ENCODE results near the gene GLRA1. TPM values are rescaled to one million over a fixed set of nuclear protein-coding genes. Genes with fewer than 3 reads are reported as not detected.

The GLRA1 gene
- total RNA-seq, 1 donor from 2014 or later, result not detected

DNA sequence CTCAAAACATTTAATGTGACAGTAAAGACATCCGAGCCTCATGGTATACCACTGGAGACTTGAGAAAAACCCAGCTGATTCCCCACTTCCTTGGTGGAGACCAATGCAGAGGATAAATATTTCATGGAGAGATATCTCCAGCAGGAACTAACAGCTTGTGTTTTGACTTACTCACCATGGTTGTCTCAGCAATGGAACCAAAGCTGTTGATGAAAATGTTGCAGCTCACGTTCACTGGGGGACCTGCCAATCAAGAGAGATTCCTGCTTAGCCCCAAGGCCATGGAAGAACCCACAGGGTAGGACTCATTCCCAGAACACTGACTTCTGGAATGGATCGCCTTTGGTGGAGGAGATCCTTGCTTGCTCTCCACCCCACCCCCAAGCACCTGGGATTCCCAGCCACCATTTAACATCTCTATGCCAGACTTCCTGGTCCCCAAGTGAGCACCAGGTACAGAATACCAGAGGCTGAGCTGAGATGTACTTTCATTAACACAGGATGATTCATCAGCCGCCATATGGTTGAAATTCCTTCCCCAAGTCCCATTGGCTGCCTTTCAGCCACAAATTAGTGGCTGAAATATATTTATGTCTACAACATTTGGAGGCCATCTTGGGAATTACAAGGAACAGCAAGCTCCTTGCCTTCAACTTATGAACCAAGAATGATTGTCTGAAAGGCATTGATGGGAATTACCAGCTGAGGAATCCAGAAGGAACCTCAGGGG is 37.9 kb downstream of the GLRA1 start:
- TF ChIP-seq, protein P1, sequence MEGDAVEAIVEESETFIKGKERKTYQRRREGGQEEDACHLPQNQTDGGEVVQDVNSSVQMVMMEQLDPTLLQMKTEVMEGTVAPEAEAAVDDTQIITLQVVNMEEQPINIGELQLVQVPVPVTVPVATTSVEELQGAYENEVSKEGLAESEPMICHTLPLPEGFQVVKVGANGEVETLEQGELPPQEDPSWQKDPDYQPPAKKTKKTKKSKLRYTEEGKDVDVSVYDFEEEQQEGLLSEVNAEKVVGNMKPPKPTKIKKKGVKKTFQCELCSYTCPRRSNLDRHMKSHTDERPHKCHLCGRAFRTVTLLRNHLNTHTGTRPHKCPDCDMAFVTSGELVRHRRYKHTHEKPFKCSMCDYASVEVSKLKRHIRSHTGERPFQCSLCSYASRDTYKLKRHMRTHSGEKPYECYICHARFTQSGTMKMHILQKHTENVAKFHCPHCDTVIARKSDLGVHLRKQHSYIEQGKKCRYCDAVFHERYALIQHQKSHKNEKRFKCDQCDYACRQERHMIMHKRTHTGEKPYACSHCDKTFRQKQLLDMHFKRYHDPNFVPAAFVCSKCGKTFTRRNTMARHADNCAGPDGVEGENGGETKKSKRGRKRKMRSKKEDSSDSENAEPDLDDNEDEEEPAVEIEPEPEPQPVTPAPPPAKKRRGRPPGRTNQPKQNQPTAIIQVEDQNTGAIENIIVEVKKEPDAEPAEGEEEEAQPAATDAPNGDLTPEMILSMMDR (IDR thresholded peaks at IDR 0.05), result no peak
- Histone ChIP-seq H3K4me1 (no peaks in the 10 kb centered on the region), H3K27ac (no peak overlapping the region), H3K36me3 (no peaks in the 10 kb centered on the region), H3K27me3 (no peaks in the 10 kb centered on the region), H3K9me3 (no peaks in the 10 kb centered on the region), H3K4me3 (no peak overlapping the region)
- DNase-seq (no peak), ATAC-seq (no peak)
- intact Hi-C loops (cut with DNase I), result no loop called here

DNA sequence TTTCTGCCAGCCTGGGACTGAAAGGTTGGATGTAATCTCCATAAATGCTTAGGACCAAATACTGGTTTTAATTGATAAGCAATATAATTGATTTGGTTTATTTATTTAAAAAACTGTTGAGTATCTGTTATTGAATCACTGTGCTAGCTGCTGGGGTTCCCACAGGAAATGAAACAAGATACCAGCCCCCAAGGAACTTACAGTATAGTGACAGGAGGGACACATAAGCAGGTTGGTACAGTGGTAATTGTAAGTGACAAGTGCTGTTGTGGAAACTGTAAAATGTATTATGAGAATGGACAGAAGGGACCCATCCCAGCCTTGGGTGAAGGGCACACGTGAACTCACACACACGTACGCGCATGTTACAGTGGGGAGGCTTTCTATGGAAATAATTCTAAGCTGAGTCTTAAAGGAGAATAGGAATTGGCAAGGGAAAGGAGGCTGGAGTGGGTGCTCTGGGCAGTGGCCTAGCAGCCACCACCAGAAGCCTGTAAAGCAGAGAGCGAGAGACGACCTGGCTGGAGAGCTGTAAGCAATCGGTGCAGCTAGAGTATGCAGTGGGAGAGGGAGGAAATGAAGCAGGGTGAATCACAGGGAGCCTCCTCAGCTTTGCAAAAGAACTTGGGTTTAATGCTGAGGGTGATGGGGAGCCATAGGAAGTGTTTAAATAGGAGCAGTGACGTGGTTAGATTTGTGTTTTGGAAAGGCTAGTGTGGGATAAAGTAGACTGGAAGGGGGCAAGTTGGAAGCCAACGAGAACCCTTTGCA is 39.3 kb downstream of the GLRA1 start:
- TF ChIP-seq, protein P1 (IDR thresholded peaks at IDR 0.05), result no peak
- DNase-seq (no peak), ATAC-seq (no peak)
- no peaks in the 10 kb centered on the region for H3K36me3 ChIP-seq
- intact Hi-C loops (cut with DNase I), result no loop called here
- no peaks in the 10 kb centered on the region for H3K4me1 ChIP-seq
- H3K9me3 ChIP-seq, result no peaks in the 10 kb centered on the region
- no peak overlapping the region for H3K27ac ChIP-seq
- no peaks in the 10 kb centered on the region for H3K27me3 ChIP-seq
- H3K4me3 ChIP-seq, result no peak overlapping the region

DNA sequence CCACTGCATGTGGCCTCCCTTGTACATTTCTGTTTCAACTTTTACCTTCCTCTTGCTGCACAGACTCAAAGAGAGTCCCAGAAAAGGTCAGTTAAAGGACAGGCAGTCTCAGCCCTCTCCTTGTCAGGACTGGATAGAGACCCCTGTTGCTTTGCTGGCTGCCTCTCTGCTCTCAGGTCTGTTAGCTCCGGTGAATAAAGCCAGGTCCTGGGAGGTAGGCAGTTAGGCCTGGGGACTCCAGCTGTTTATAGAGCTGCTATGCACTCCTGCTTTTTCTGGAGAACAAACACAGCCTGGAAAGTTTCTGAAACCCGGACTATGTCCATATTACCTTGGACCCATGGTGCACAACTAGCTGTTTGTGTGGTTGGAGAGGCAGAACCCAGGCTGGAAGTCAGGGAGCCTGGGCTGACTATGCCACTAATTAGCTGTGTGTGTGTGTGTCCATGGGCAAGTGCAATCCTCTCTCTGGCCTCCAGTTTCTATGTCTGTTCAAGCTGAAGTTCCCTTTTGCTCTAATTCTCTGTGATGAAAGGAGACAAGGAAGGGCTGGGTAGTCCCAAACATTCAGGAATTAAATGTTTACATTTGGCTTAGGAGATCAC is 42.9 kb downstream of the GLRA1 start:
- no peak for ATAC-seq
- Histone ChIP-seq H3K9me3 (no peaks in the 10 kb centered on the region), H3K4me1 (no peaks in the 10 kb centered on the region), H3K4me3 (no peak overlapping the region), H3K36me3 (no peaks in the 10 kb centered on the region), H3K27ac (no peak overlapping the region), H3K27me3 (no peaks in the 10 kb centered on the region)
- DNase-seq, result no peak
- intact Hi-C loops (cut with DNase I), result no loop called here
- TF ChIP-seq, protein P1 (IDR thresholded peaks at IDR 0.05), result no peak

DNA sequence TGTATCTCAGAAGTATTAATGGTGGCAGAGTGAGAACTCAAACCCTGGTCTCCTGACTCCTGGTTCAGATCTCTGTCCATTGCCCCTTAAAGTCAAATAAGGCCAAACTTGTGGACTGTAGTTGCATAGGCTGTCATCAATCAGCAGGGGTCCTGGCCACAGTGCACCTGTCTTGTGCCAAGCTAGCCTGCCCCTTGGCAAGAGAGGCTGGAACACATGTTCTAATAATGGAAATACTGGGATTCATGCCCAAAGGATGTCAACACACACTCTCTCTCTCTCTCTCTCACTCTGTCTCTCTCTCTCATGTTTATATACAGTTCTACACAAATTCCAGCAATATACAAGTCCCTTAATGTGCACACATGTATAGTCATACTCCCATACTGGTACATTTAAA is 44.3 kb downstream of the GLRA1 start:
- Histone ChIP-seq H3K27me3 (no peaks in the 10 kb centered on the region), H3K4me3 (no peak overlapping the region), H3K9me3 (no peaks in the 10 kb centered on the region), H3K4me1 (no peaks in the 10 kb centered on the region), H3K27ac (no peak overlapping the region), H3K36me3 (no peaks in the 10 kb centered on the region)
- DNase-seq, result no peak
- TF ChIP-seq, protein P1 (IDR thresholded peaks at IDR 0.05), result no peak
- intact Hi-C loops (cut with DNase I), result no loop called here
- no peak for ATAC-seq

DNA sequence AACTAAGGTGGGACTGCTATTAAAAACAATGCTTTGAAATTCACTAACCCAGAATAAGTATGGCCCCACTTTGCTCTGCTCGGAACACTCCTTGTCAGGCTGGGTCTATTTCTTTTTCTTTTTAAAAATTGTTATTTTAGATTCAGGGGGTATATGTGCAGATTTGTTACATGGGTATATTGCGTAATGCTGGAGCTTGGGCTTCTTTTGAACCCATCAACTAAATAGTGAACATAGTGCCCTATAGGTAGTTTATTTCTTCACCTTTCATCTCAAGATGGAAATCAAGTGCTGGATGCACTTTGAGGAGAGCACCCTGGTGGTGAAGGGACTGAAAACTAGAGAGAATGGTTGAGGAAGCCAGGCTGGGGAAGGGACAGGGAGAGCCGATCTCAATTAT is 51.0 kb downstream of the GLRA1 start:
- TF ChIP-seq, protein P1 (IDR thresholded peaks at IDR 0.05), result no peak
- Histone ChIP-seq H3K36me3 (no peaks in the 10 kb centered on the region), H3K9me3 (no peaks in the 10 kb centered on the region), H3K27ac (no peak overlapping the region), H3K4me1 (no peaks in the 10 kb centered on the region), H3K4me3 (no peak overlapping the region), H3K27me3 (no peaks in the 10 kb centered on the region)
- ATAC-seq (no peak), DNase-seq (no peak)
- intact Hi-C loops (cut with DNase I), result no loop called here
